WTC11 (cell line): ENCODE measurements around the gene SDHB. TPM values are rescaled to one million over a fixed set of nuclear protein-coding genes. Genes with fewer than 3 reads are reported as not detected.

Source experiments
- ATAC-seq: fragments of 200-7000 bp; cut with Tn5 transposase; 2 replicates; pipeline ENCODE4 v1.10.0; 2021; ENCODE audit warnings: mild to moderate bottlenecking, moderate library complexity
- CTCF ChIA-PET: fragments of 300-600 bp; sonication (Branson Sonifier 250); formaldehyde crosslinking; loops from one replicate; lab custom pipeline; 2021; ENCODE audit warnings: antibody characterized with exemption; lab: Charles Lee
- POLR2A ChIA-PET: fragments of 350-600 bp; sonication (Branson Sonifier 250); formaldehyde crosslinking; loops from one replicate; lab custom pipeline; 2021; ENCODE audit warnings: antibody characterized with exemption; lab: Charles Lee
- DNase-seq: peaks from one replicate; pipeline ENCODE4 v3.0.0; 2021; ENCODE audit warnings: low spot score
- H3K27ac Mint-ChIP-seq: 2 replicates; pipeline ENCODE4 v1.8.0; 2021; ENCODE audit warnings: mixed read lengths
- H3K27me3 Mint-ChIP-seq: 2 replicates; pipeline ENCODE4 v1.8.0; 2021; ENCODE audit warnings: low read depth, mild to moderate bottlenecking, moderate library complexity, mixed read lengths
- H3K36me3 Mint-ChIP-seq: 2 replicates; pipeline ENCODE4 v1.8.0; 2021; ENCODE audit warnings: mixed read lengths
- H3K4me1 Mint-ChIP-seq: 2 replicates; pipeline ENCODE4 v1.8.0; 2022; ENCODE audit warnings: mixed read lengths
- H3K4me3 Mint-ChIP-seq: 2 replicates; pipeline ENCODE4 v1.8.0; 2021; ENCODE audit warnings: mild to moderate bottlenecking, moderate library complexity, mixed read lengths
- H3K9me3 Mint-ChIP-seq: 2 replicates; pipeline ENCODE4 v1.8.0; 2021; ENCODE audit warnings: mixed read lengths
- ATF1 ChIP-seq: sonication (generic); formaldehyde crosslinking; IDR thresholded peaks from 2 replicates; pipeline ENCODE4 v1.8.1; 2023; ENCODE audit warnings: mild to moderate bottlenecking, moderate library complexity, missing genetic modification reagents
- CDX4 ChIP-seq: fragments of 250-450 bp; sonication (Bioruptor Pico); IDR thresholded peaks from 2 replicates; pipeline ENCODE4 v1.9.0; 2021; ENCODE audit warnings: moderate library complexity, mild to moderate bottlenecking, inconsistent platforms, borderline replicate concordance
- ELF4 ChIP-seq: sonication (generic); formaldehyde crosslinking; IDR thresholded peaks from 2 replicates; pipeline ENCODE4 v1.8.1; 2022; ENCODE audit warnings: low read depth, mild to moderate bottlenecking, moderate library complexity, missing genetic modification reagents
- ESRRA ChIP-seq: sonication (generic); formaldehyde crosslinking; IDR thresholded peaks from 2 replicates; pipeline ENCODE4 v1.8.1; 2022; ENCODE audit warnings: mild to moderate bottlenecking, missing genetic modification reagents, borderline replicate concordance
- FOXP4 ChIP-seq: sonication (generic); formaldehyde crosslinking; IDR thresholded peaks from 2 replicates; pipeline ENCODE4 v1.8.0; 2022; ENCODE audit warnings: mild to moderate bottlenecking, missing genetic modification reagents
- IRF1 ChIP-seq: sonication (generic); formaldehyde crosslinking; IDR thresholded peaks from 2 replicates; pipeline ENCODE4 v1.8.0; 2023; ENCODE audit warnings: missing genetic modification reagents
- KAT7 ChIP-seq: sonication (generic); formaldehyde crosslinking; IDR thresholded peaks from 2 replicates; pipeline ENCODE4 v1.8.1; 2023; ENCODE audit warnings: missing genetic modification reagents, mild to moderate bottlenecking, borderline replicate concordance
- MLX ChIP-seq: sonication (generic); formaldehyde crosslinking; IDR thresholded peaks from 2 replicates; pipeline ENCODE4 v1.8.1; 2023; ENCODE audit warnings: mild to moderate bottlenecking, missing genetic modification reagents, moderate library complexity
- NFE2L1 ChIP-seq: sonication (generic); formaldehyde crosslinking; IDR thresholded peaks from 2 replicates; pipeline ENCODE4 v1.8.1; 2023; ENCODE audit warnings: missing genetic modification reagents
- NR3C1 ChIP-seq: sonication (generic); formaldehyde crosslinking; conservative IDR thresholded peaks from 2 replicates; pipeline ENCODE4 v1.8.1; 2023; ENCODE audit warnings: low read depth, mild to moderate bottlenecking, missing genetic modification reagents
- PRDM15 ChIP-seq: sonication (generic); formaldehyde crosslinking; IDR thresholded peaks from 2 replicates; pipeline ENCODE4 v1.8.0; 2022; ENCODE audit warnings: missing genetic modification reagents
- SP1 ChIP-seq: sonication (generic); formaldehyde crosslinking; conservative IDR thresholded peaks from 2 replicates; pipeline ENCODE4 v1.8.1; 2022; ENCODE audit warnings: missing genetic modification reagents
- TEAD4 ChIP-seq: sonication (generic); formaldehyde crosslinking; IDR thresholded peaks from 2 replicates; pipeline ENCODE4 v1.8.0; 2022; ENCODE audit warnings: mild to moderate bottlenecking, missing genetic modification reagents
- USF1 ChIP-seq: sonication (generic); formaldehyde crosslinking; IDR thresholded peaks from 2 replicates; pipeline ENCODE4 v1.8.0; 2022; ENCODE audit warnings: mild to moderate bottlenecking, missing genetic modification reagents
- ZBTB43 ChIP-seq: sonication (generic); formaldehyde crosslinking; IDR thresholded peaks from 2 replicates; pipeline ENCODE4 v1.8.1; 2023; ENCODE audit warnings: mild to moderate bottlenecking, missing genetic modification reagents
- ZNF138 ChIP-seq: sonication (generic); formaldehyde crosslinking; conservative IDR thresholded peaks from 2 replicates; pipeline ENCODE4 v1.8.1; 2022; ENCODE audit warnings: mild to moderate bottlenecking, moderate library complexity, missing genetic modification reagents
- ZNF317 ChIP-seq: sonication (generic); formaldehyde crosslinking; IDR thresholded peaks from 2 replicates; pipeline ENCODE4 v1.8.1; 2023; ENCODE audit warnings: low read depth, mild to moderate bottlenecking, moderate library complexity, missing genetic modification reagents, borderline replicate concordance
- ZNF396 ChIP-seq: fragments of 250-450 bp; sonication (Bioruptor Pico); IDR thresholded peaks from 2 replicates; pipeline ENCODE4 v1.8.0; 2021; ENCODE audit warnings: mild to moderate bottlenecking, moderate library complexity, borderline replicate concordance
- ZNF671 ChIP-seq: fragments of 250-450 bp; sonication (Bioruptor Pico); IDR thresholded peaks from 2 replicates; pipeline ENCODE4 v1.8.0; 2021; ENCODE audit warnings: mild to moderate bottlenecking
- total RNA-seq: library from RNA; stranded (reverse); gene quantifications from 3 replicates; pipeline ENCODE4 v1.2.3, GENCODE V29; 2021

SDHB gene
- total RNA-seq, 1 experiment from 2014 or later: 89.5 TPM

- TF ChIP-seq ZNF317 (CRISPR knock-in tag) (no peak), CDX4 (CRISPR knock-in tag) (no peak), ZNF138 (CRISPR knock-in tag) (no peak), ATF1 (CRISPR knock-in tag) (no peak), NR3C1 (no peak), USF1 (no peak), ESRRA (CRISPR knock-in tag) (no peak), ZNF396 (no peak)
Measured at GRCh38 chr1:16984717-16985116, 69.1 kb downstream of the SDHB start (continued).

- Mint-ChIP-seq H3K27me3 (no peaks in the 10 kb centered on the region; the same call in 1 of the 2 replicates), H3K4me1 (peaks cover 24% of the 10 kb centered on the region), H3K27ac (peak overlapping the region; percentile 86), H3K9me3 (no peaks in the 10 kb centered on the region), H3K4me3 (no peak overlapping the region), H3K36me3 (no peaks in the 10 kb centered on the region)
- CTCF ChIA-PET: interaction anchor here (0.7 to 5.9 kb wide), 2 partner anchors 23 to 284 kb away, joined by 3 to 34 read pairs; no protein-coding TSS in a partner anchor
- POLR2A ChIA-PET: no interaction called here
- no peak for ATAC-seq
- TF ChIP-seq TEAD4 (no peak), KAT7 (no peak), ZNF671 (no peak), ZBTB43 (CRISPR knock-in tag) (no peak), ELF4 (CRISPR knock-in tag) (no peak), MLX (CRISPR knock-in tag) (no peak), CDX4 (CRISPR knock-in tag) (no peak)
- DNase-seq: no peak
Measured at GRCh38 chr1:16983649-16984048, 70.2 kb downstream of the SDHB start.

- Mint-ChIP-seq H3K9me3 (no peaks in the 10 kb centered on the region), H3K4me3 (no peak overlapping the region), H3K27me3 (no peaks in the 10 kb centered on the region; the same call in 1 of the 2 replicates), H3K4me1 (peaks cover 26% of the 10 kb centered on the region), H3K36me3 (no peaks in the 10 kb centered on the region), H3K27ac (no peak overlapping the region; the same call in 1 of the 2 replicates)
- no peak for DNase-seq
- no peak for ATAC-seq
- CTCF ChIA-PET: interaction anchor here (5.9 kb wide), 1 partner anchor 23 kb away, joined by 34 read pairs; no protein-coding TSS in a partner anchor
- POLR2A ChIA-PET: no interaction called here
- no peak for TF ChIP-seq SP1
- TF ChIP-seq NFE2L1: no peak
- TF ChIP-seq ZNF396: no peak
- TF ChIP-seq FOXP4: no peak
- TF ChIP-seq PRDM15 (CRISPR knock-in tag): no peak
- TF ChIP-seq ZNF317 (CRISPR knock-in tag): no peak
- no peak for TF ChIP-seq IRF1 (CRISPR knock-in tag)
Measured at GRCh38 chr1:16982902-16983301, 70.9 kb downstream of the SDHB start.
